GM18505 (cell line): Measurements from ENCODE around the gene UGT2B7.
"Not testable (repeated sequence)": the region's sequence is repeated elsewhere in the genome, so short reads cannot be mapped to it uniquely, and the experiment has no call there.

Experiments
- ATAC-seq: cut with Tn5 transposase; IDR thresholded peaks from one replicate; pipeline ENCODE4 v1.9.1; 2021; ENCODE audit not compliant: unreplicated experiment
- POLR2A ChIP-seq: IDR thresholded peaks from 4 replicates; pipeline ENCODE4 v1.6.1; 2011; ENCODE audit warnings: borderline replicate concordance; ENCODE audit not compliant: insufficient read depth, insufficient read length; ENCODE audit errors: extremely low read depth

Gene UGT2B7

GRCh38 chr4:69096810-69097209 lies 536 bp downstream of the UGT2B7 start:
- ATAC-seq: no peak
- no peak for TF ChIP-seq POLR2A

- TF ChIP-seq POLR2A: no peak
These were observed 2.2 kb downstream of the UGT2B7 start for GRCh38 chr4:69098470-69098869.

GRCh38 chr4:69099910-69100309 lies 3.6 kb downstream of the UGT2B7 start:
- no peak for TF ChIP-seq POLR2A
- ATAC-seq: no peak

More at GRCh38 chr4:69098470-69098869, 2.2 kb downstream of the UGT2B7 start:
- no peak for ATAC-seq

GRCh38 chr4:69102668-69103067 lies 6.4 kb downstream of the UGT2B7 start:
- ATAC-seq: not testable (repeated sequence)

GRCh38 chr4:69104719-69105275 lies 8.5 kb downstream of the UGT2B7 start:
- ATAC-seq: no peak
- TF ChIP-seq POLR2A: no peak

GRCh38 chr4:69115151-69115850 lies 19.0 kb downstream of the UGT2B7 start:
- not testable (repeated sequence) for ATAC-seq

GRCh38 chr4:69115851-69116213 lies 19.6 kb downstream of the UGT2B7 start:
- no peak for ATAC-seq
- no peak for TF ChIP-seq POLR2A

GRCh38 chr4:69116645-69117321 lies 20.5 kb downstream of the UGT2B7 start:
- ATAC-seq: no peak
- TF ChIP-seq POLR2A: no peak

- no peak for ATAC-seq
- no peak for TF ChIP-seq POLR2A
These were observed 24.6 kb downstream of the UGT2B7 start for GRCh38 chr4:69120870-69121269.

- ATAC-seq: no peak
- TF ChIP-seq POLR2A: no peak
These were observed 26.2 kb downstream of the UGT2B7 start for GRCh38 chr4:69122476-69122875.

GRCh38 chr4:69124941-69125340 lies 28.7 kb downstream of the UGT2B7 start:
- no peak for TF ChIP-seq POLR2A
- no peak for ATAC-seq

GRCh38 chr4:69126024-69126423 lies 29.8 kb downstream of the UGT2B7 start:
- no peak for ATAC-seq
- no peak for TF ChIP-seq POLR2A

- no peak for ATAC-seq
- TF ChIP-seq POLR2A: no peak
These were observed 37.7 kb downstream of the UGT2B7 start for GRCh38 chr4:69133993-69134392.

GRCh38 chr4:69134471-69134870 lies 38.2 kb downstream of the UGT2B7 start:
- no peak for ATAC-seq
- no peak for TF ChIP-seq POLR2A
